HCT116 (cell line): Measurements from ENCODE around the gene VPS39. TPM values are rescaled to one million over a fixed set of nuclear protein-coding genes. Genes with fewer than 3 reads are reported as not detected.

Source experiments
- ATAC-seq: fragments of 200-7000 bp; cut with Tn5 transposase; 2 replicates; pipeline ENCODE4 v1.9.1; 2020; ENCODE audit warnings: mild to moderate bottlenecking, moderate library complexity
- BruUV-seq: library from RNA; stranded (reverse); fragments of 400-500 nt; replicated peaks from 2 replicates; lab custom pipeline; 2021; lab: Mats Ljungman, UMichigan
- CTCF ChIA-PET: fragments of 300-600 bp; sonication (Branson Sonifier 250); formaldehyde crosslinking; loops from one replicate; lab custom pipeline; 2021; ENCODE audit warnings: antibody characterized with exemption; lab: Charles Lee
- POLR2A ChIA-PET: fragments of 300-600, 350-600 bp; sonication (Branson Sonifier 250); formaldehyde crosslinking; loops from one replicate; lab custom pipeline; 2021; ENCODE audit warnings: antibody characterized with exemption; lab: Charles Lee
- RAD21 ChIA-PET, 2 experiments: fragments of 300-600 bp; sonication (Branson Sonifier 250); formaldehyde crosslinking; loops; one replicate each; lab custom pipeline; 2023; ENCODE audit warnings: low total read pairs in 2 of 2; ENCODE audit not compliant: uncharacterized antibody in 2 of 2, unreplicated experiment in 2 of 2, low non-redundant PET in 1 of 2; lab: Charles Lee
- DNase-seq: peaks from one replicate; pipeline ENCODE4 v3.0.0-alpha.2; 2010; ENCODE audit warnings: low read depth, low spot score
- H2AFZ ChIP-seq: fragments of 200-600 bp; shearing (Covaris generic), sonication (generic); 2 replicates; pipeline ENCODE4 v1.6.1; 2017; ENCODE audit warnings: low read depth, mixed run types, mixed read lengths, antibody characterized with exemption, low read length; ENCODE audit not compliant: poor library complexity, severe bottlenecking
- H3K27ac ChIP-seq: 2 replicates; pipeline ENCODE4 v1.5.1; 2012; ENCODE audit warnings: low read depth, low read length
- H3K27me3 ChIP-seq: fragments of 200-600 bp; sonication (generic); 2 replicates; pipeline ENCODE4 v1.6.1; 2016; ENCODE audit warnings: mixed run types, low read length, mixed read lengths; ENCODE audit not compliant: insufficient read depth
- H3K36me3 ChIP-seq, 2 experiments: fragments of 200-500 bp in 1 of 2; fragments of 200-600 bp in 1 of 2; sonication (Bioruptor generic) in 1 of 2; sonication (generic) in 1 of 2; 2 replicates each; pipeline versions ENCODE4 v1.5.1 to v1.6.1; 2014 to 2016; ENCODE audit warnings: low read length in 2 of 2, inconsistent platforms in 1 of 2, mixed read lengths in 1 of 2, mixed run types in 1 of 2; ENCODE audit not compliant: insufficient read depth in 2 of 2, control insufficient read depth in 1 of 2
- H3K4me1 ChIP-seq, 2 experiments: fragments of 200-600 bp in 1 of 2; sonication (generic) in 1 of 2; 2 replicates each; pipeline versions ENCODE4 v1.5.1 to v1.6.1; 2012 to 2017; ENCODE audit warnings: low read length in 2 of 2, inconsistent platforms in 1 of 2, mild to moderate bottlenecking in 1 of 2, mixed read lengths in 1 of 2, mixed run types in 1 of 2, moderate library complexity in 1 of 2; ENCODE audit not compliant: insufficient read depth in 2 of 2, control insufficient read depth in 1 of 2
- H3K4me2 ChIP-seq: fragments of 200-600 bp; sonication (generic); 2 replicates; pipeline ENCODE4 v1.6.1; 2017; ENCODE audit warnings: mixed run types, low read length, mixed read lengths
- H3K4me3 ChIP-seq, 2 experiments: fragments of 200-600 bp in 1 of 2; sonication (generic) in 1 of 2; replicated peaks in 1 of 2; 2 replicates each; pipeline ENCODE4 v1.5.1; 2011 to 2016; ENCODE audit warnings: low read length in 2 of 2, control low read depth in 1 of 2, low read depth in 1 of 2, mild to moderate bottlenecking in 1 of 2, mixed read lengths in 1 of 2, mixed run types in 1 of 2
- H3K79me2 ChIP-seq: fragments of 200-600 bp; sonication (generic); 2 replicates; pipeline ENCODE4 v1.6.1; 2017; ENCODE audit warnings: mild to moderate bottlenecking, mixed run types, low read length, moderate library complexity, mixed read lengths; ENCODE audit not compliant: insufficient read depth
- H3K9ac ChIP-seq: fragments of 200-600 bp; sonication (generic); 2 replicates; pipeline ENCODE4 v1.6.1; 2016; ENCODE audit warnings: low read length, mixed read lengths
- H3K9me2 ChIP-seq: fragments of 200-600 bp; sonication (generic), shearing (Covaris generic); 2 replicates; pipeline ENCODE4 v1.6.1; 2017; ENCODE audit warnings: mixed run types, mild to moderate bottlenecking, moderate library complexity; ENCODE audit not compliant: insufficient read depth
- H3K9me3 ChIP-seq, 2 experiments: fragments of 200-500 bp in 1 of 2; fragments of 200-600 bp in 1 of 2; sonication (Bioruptor generic) in 1 of 2; sonication (generic) in 1 of 2; 2 replicates each; pipeline ENCODE4 v1.6.1; 2014 to 2017; ENCODE audit warnings: low read length in 2 of 2, mixed read lengths in 2 of 2, inconsistent platforms in 1 of 2, low read depth in 1 of 2, mild to moderate bottlenecking in 1 of 2, mixed run types in 1 of 2, moderate library complexity in 1 of 2; ENCODE audit not compliant: control insufficient read depth in 1 of 2, insufficient read depth in 1 of 2
- H4K20me1 ChIP-seq: fragments of 200-600 bp; sonication (generic), shearing (Covaris generic); 2 replicates; pipeline ENCODE4 v1.6.1; 2017; ENCODE audit warnings: mixed run types, mild to moderate bottlenecking, moderate library complexity; ENCODE audit not compliant: insufficient read depth
- CBX3 ChIP-seq: IDR thresholded peaks from 2 replicates; pipeline ENCODE4 v1.6.1; 2012; ENCODE audit warnings: low read depth
- CEBPB ChIP-seq: IDR thresholded peaks from 2 replicates; pipeline ENCODE4 v1.6.1; 2012; ENCODE audit warnings: low read depth
- EGR1 ChIP-seq: IDR thresholded peaks from 2 replicates; pipeline ENCODE4 v1.6.1; 2012; ENCODE audit warnings: low read depth
- ELF1 ChIP-seq: IDR thresholded peaks from 2 replicates; pipeline ENCODE4 v1.6.1; 2012; ENCODE audit warnings: low read depth, borderline replicate concordance
- FOSL1 ChIP-seq: IDR thresholded peaks from 2 replicates; pipeline ENCODE4 v1.6.1; 2012; ENCODE audit warnings: low read depth
- JUND ChIP-seq: IDR thresholded peaks from 2 replicates; pipeline ENCODE4 v1.6.1; 2012
- POLR2A ChIP-seq: IDR thresholded peaks from 2 replicates; pipeline ENCODE4 v1.7.0; 2011; ENCODE audit warnings: borderline replicate concordance; ENCODE audit not compliant: insufficient read depth, insufficient read length; ENCODE audit errors: extremely low read depth
- POLR2AphosphoS5 ChIP-seq: IDR thresholded peaks from 2 replicates; pipeline ENCODE4 v1.6.1; 2011; ENCODE audit warnings: mild to moderate bottlenecking, low read depth, low read length, moderate library complexity
- RAD21 ChIP-seq: IDR thresholded peaks from 2 replicates; pipeline ENCODE4 v1.6.1; 2012; ENCODE audit warnings: low read depth, mild to moderate bottlenecking
- SP1 ChIP-seq: IDR thresholded peaks from 2 replicates; pipeline ENCODE4 v1.6.1; 2012; ENCODE audit warnings: low read depth
- SRF ChIP-seq: IDR thresholded peaks from 2 replicates; pipeline ENCODE4 v1.6.1; 2012; ENCODE audit warnings: low read depth
- YY1 ChIP-seq: IDR thresholded peaks from 2 replicates; pipeline ENCODE4 v1.6.1; 2011; ENCODE audit warnings: low read length, low read depth, moderate library complexity, mild to moderate bottlenecking; ENCODE audit not compliant: insufficient replicate concordance; ENCODE audit errors: extremely low read depth
- ZNF274 ChIP-seq: fragments of 200-500 bp; sonication (Bioruptor generic); IDR thresholded peaks from 2 replicates; pipeline ENCODE4 v1.6.1; 2014; ENCODE audit warnings: mild to moderate bottlenecking, low read depth, low read length, inconsistent platforms
- intact Hi-C: fragments of 100-400 bp; cut with micrococcal nuclease; formaldehyde crosslinking; loops from 2 replicates; pipeline ENCODE4 v1.10.0; 2022
- total RNA-seq: library from RNA; stranded (reverse); gene quantifications from one replicate; pipeline ENCODE4 v1.2.1, GENCODE V29; 2021; ENCODE audit not compliant: unreplicated experiment
- TF ChIP-seq, protein P1 (sequence below): IDR thresholded peaks from 2 replicates; pipeline ENCODE4 v1.6.1; 2012
- TF ChIP-seq, protein P2 (sequence below): IDR thresholded peaks from 2 replicates; pipeline ENCODE4 v1.6.1; 2011; ENCODE audit warnings: mild to moderate bottlenecking, low read length, moderate library complexity; ENCODE audit not compliant: insufficient replicate concordance; ENCODE audit errors: extremely low read depth
- TF ChIP-seq, protein P3 (sequence below): IDR thresholded peaks from 2 replicates; pipeline ENCODE4 v1.6.1; 2012; ENCODE audit warnings: low read depth

Gene VPS39
- total RNA-seq, 1 experiment from 2014 or later: 40.1 TPM

DNA sequence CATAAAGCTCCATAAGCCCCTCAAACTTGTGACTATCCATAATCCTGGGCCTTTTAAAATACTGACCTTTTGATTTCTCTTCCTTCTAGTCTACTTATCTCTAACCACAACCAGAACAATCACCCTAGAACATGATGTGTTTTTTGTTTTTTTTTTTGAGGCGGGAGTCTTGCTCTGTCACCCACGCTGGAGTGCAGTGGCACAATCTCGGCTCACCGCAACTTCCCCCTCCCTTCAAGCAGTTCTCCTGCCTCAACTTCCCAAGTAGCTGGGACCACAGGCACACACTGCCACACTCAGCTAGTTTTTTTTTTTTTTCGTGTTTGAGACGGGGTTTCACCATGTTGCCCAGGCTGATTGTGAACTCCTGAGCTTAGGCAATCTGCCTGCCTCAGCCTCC lies 25.1 kb downstream of the VPS39 start:
- H3K9me3 ChIP-seq: no peaks in the 10 kb centered on the region
- RAD21 ChIA-PET: no interaction called here
- TF ChIP-seq RAD21 (no peak), YY1 (no peak), SP1 (no peak), FOSL1 (no peak), SRF (no peak), POLR2A (no peak), EGR1 (no peak), ELF1 (no peak), CBX3 (no peak), POLR2AphosphoS5 (no peak), ZNF274 (no peak), JUND (no peak), CEBPB (no peak)
- TF ChIP-seq, protein P1, sequence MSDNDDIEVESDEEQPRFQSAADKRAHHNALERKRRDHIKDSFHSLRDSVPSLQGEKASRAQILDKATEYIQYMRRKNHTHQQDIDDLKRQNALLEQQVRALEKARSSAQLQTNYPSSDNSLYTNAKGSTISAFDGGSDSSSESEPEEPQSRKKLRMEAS: no peak
- TF ChIP-seq, protein P2, sequence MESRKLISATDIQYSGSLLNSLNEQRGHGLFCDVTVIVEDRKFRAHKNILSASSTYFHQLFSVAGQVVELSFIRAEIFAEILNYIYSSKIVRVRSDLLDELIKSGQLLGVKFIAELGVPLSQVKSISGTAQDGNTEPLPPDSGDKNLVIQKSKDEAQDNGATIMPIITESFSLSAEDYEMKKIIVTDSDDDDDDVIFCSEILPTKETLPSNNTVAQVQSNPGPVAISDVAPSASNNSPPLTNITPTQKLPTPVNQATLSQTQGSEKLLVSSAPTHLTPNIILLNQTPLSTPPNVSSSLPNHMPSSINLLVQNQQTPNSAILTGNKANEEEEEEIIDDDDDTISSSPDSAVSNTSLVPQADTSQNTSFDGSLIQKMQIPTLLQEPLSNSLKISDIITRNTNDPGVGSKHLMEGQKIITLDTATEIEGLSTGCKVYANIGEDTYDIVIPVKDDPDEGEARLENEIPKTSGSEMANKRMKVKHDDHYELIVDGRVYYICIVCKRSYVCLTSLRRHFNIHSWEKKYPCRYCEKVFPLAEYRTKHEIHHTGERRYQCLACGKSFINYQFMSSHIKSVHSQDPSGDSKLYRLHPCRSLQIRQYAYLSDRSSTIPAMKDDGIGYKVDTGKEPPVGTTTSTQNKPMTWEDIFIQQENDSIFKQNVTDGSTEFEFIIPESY: no peak
- TF ChIP-seq, protein P3, sequence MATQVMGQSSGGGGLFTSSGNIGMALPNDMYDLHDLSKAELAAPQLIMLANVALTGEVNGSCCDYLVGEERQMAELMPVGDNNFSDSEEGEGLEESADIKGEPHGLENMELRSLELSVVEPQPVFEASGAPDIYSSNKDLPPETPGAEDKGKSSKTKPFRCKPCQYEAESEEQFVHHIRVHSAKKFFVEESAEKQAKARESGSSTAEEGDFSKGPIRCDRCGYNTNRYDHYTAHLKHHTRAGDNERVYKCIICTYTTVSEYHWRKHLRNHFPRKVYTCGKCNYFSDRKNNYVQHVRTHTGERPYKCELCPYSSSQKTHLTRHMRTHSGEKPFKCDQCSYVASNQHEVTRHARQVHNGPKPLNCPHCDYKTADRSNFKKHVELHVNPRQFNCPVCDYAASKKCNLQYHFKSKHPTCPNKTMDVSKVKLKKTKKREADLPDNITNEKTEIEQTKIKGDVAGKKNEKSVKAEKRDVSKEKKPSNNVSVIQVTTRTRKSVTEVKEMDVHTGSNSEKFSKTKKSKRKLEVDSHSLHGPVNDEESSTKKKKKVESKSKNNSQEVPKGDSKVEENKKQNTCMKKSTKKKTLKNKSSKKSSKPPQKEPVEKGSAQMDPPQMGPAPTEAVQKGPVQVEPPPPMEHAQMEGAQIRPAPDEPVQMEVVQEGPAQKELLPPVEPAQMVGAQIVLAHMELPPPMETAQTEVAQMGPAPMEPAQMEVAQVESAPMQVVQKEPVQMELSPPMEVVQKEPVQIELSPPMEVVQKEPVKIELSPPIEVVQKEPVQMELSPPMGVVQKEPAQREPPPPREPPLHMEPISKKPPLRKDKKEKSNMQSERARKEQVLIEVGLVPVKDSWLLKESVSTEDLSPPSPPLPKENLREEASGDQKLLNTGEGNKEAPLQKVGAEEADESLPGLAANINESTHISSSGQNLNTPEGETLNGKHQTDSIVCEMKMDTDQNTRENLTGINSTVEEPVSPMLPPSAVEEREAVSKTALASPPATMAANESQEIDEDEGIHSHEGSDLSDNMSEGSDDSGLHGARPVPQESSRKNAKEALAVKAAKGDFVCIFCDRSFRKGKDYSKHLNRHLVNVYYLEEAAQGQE: no peak
- TF ChIP-seq, all 23 proteins: peak for 0
- Histone ChIP-seq H3K9ac (no peak overlapping the region), H3K27ac (no peak overlapping the region), H3K27me3 (no peaks in the 10 kb centered on the region), H3K79me2 (no peaks in the 10 kb centered on the region), H3K36me3 (peaks cover 11 to 25% of the 10 kb centered on the region in 2 experiments; a peak in 3 of 4 replicates), H3K4me2 (no peak overlapping the region), H3K4me1 (no peaks in the 10 kb centered on the region), H2AFZ (no peak overlapping the region), H4K20me1 (no peaks in the 10 kb centered on the region), H3K4me3 (no peak overlapping the region), H3K9me2 (no peaks in the 10 kb centered on the region)
- ChIA-PET CTCF (no interaction called here), POLR2A (no interaction called here)
- DNase-seq (no peak), ATAC-seq (no peak)
- BruUV-seq: no TSS peak
- intact Hi-C loops: no loop called here
